Smooth muscle cell (in vitro differentiated cells): Measurements from ENCODE around the gene KRTAP5-2. TPM values are rescaled to one million over a fixed set of nuclear protein-coding genes. Genes with fewer than 3 reads are reported as not detected.
"Not testable (repeated sequence)": the region's sequence is repeated elsewhere in the genome, so short reads cannot be mapped to it uniquely, and the experiment has no call there.

Source experiments
- DNase-seq: peaks from one replicate; lab custom pipeline; 2025; ENCODE audit not compliant: unreplicated experiment; lab: John Stamatoyannopoulos, UW
- H2AFZ ChIP-seq: fragments of 200-600 bp; sonication (generic); 2 replicates; pipeline ENCODE4 v1.6.0; 2016; ENCODE audit warnings: antibody characterized with exemption, low read depth, mild to moderate bottlenecking
- H3F3A ChIP-seq: fragments of 200-600 bp; sonication (generic); 2 replicates; pipeline ENCODE4 v1.6.0; 2017; ENCODE audit warnings: antibody characterized with exemption, low read depth
- H3K27ac ChIP-seq: fragments of 200-600 bp; sonication (generic); 2 replicates; pipeline ENCODE4 v1.5.1; 2016; ENCODE audit warnings: low read depth, mild to moderate bottlenecking
- H3K27me3 ChIP-seq: fragments of 200-600 bp; sonication (generic); 2 replicates; pipeline ENCODE4 v1.6.1; 2016; ENCODE audit warnings: low read depth, mild to moderate bottlenecking
- H3K36me3 ChIP-seq: fragments of 200-600 bp; sonication (generic); 2 replicates; pipeline ENCODE4 v1.5.1; 2016; ENCODE audit warnings: low read depth
- H3K4me1 ChIP-seq: fragments of 200-600 bp; sonication (generic); 2 replicates; pipeline ENCODE4 v1.5.1; 2016; ENCODE audit warnings: low read depth
- H3K4me2 ChIP-seq: fragments of 200-600 bp; sonication (generic); 2 replicates; pipeline ENCODE4 v1.6.0; 2016; ENCODE audit warnings: mild to moderate bottlenecking
- H3K4me3 ChIP-seq: fragments of 200-600 bp; sonication (generic); 2 replicates; pipeline ENCODE4 v1.5.1; 2016; ENCODE audit warnings: mild to moderate bottlenecking
- H3K79me2 ChIP-seq: fragments of 200-600 bp; sonication (generic); 2 replicates; pipeline ENCODE4 v1.6.0; 2016; ENCODE audit warnings: low read depth, mild to moderate bottlenecking
- H3K9ac ChIP-seq: fragments of 200-600 bp; sonication (generic); 2 replicates; pipeline ENCODE4 v1.6.0; 2016; ENCODE audit warnings: low read depth
- H3K9me3 ChIP-seq: fragments of 200-600 bp; sonication (generic); replicated peaks from 2 replicates; pipeline ENCODE4 v1.5.1; 2016; ENCODE audit warnings: low read depth
- H4K20me1 ChIP-seq: fragments of 200-600 bp; sonication (generic); 2 replicates; pipeline ENCODE4 v1.6.0; 2016; ENCODE audit warnings: low read depth
- CTCF ChIP-seq: fragments of 200-600 bp; sonication (generic); IDR thresholded peaks from 2 replicates; pipeline ENCODE4 v1.5.1; 2017; ENCODE audit warnings: borderline replicate concordance, mild to moderate bottlenecking, antibody characterized with exemption; ENCODE audit not compliant: insufficient read depth, poor library complexity, severe bottlenecking
- WGBS: methylation state at CpG from one replicate; pipeline ENCODE4 v1.1.7; 2016; ENCODE audit warnings: low lambda C conversion rate; 5-methylcytosine and 5-hydroxymethylcytosine counted together
- polyA plus RNA-seq: library from polyadenylated mRNA; unstranded; fragments of >200 nt; fragmentation: Nextera tagmentation; extraction: Ambion mirVana; gene quantifications from 2 replicates; pipeline ENCODE4 v1.2.1, GENCODE V29; 2016
- total RNA-seq: library from RNA; depleted of rRNA; stranded (reverse); fragments of >200 nt; gene quantifications from 2 replicates; pipeline ENCODE4 v1.2.3, GENCODE V29; 2014

KRTAP5-2 gene
- total and polyA plus RNA-seq, 2 experiments from 2014 or later = 0.14 TPM; not detected in 1

- Histone ChIP-seq H3K9ac (no peak overlapping the region), H2AFZ (no peak overlapping the region), H3K4me3 (no peak overlapping the region), H3K27ac (no peak overlapping the region), H3K27me3 (no peaks in the 10 kb centered on the region), H3K79me2 (no peaks in the 10 kb centered on the region), H3K4me2 (no peak overlapping the region), H4K20me1 (no peaks in the 10 kb centered on the region), H3F3A (no peaks in the 10 kb centered on the region), H3K4me1 (no peaks in the 10 kb centered on the region), H3K36me3 (no peaks in the 10 kb centered on the region), H3K9me3 (no peaks in the 10 kb centered on the region)
- no peak for TF ChIP-seq CTCF
- WGBS = 92% methylated on average over 10 of the region's 10 CpGs
- no peak for DNase-seq
Measured at GRCh38 chr11:1618231-1618630, 20.1 kb upstream of the KRTAP5-2 start.

GRCh38 chr11:1608363-1608762, 10.3 kb upstream of the KRTAP5-2 start, which contains the start of gene KRTAP5-3:
Gene KRTAP5-3 (minus strand): TSS chr11:1608463. CDS start chr11:1608385, 78 bp downstream.
- no peaks in the 10 kb centered on the region for H4K20me1 ChIP-seq
- no peaks in the 10 kb centered on the region for H3K4me1 ChIP-seq
- H3K27me3 ChIP-seq = peaks cover 3% of the 10 kb centered on the region
- no peak within 1 kb of the TSS for H3K9ac ChIP-seq
- TF ChIP-seq CTCF = no peak
- H3K9me3 ChIP-seq = no peaks in the 10 kb centered on the region
- WGBS = 81% methylated on average over 4 of the region's 4 CpGs
- H3K4me3 ChIP-seq = no peak within 1 kb of the TSS
- H3K79me2 ChIP-seq = no peaks in the 10 kb centered on the region
- no peaks in the 10 kb centered on the region for H3K36me3 ChIP-seq
- no peak within 1 kb of the TSS for H3K4me2 ChIP-seq
- no peaks in the 10 kb centered on the region for H3F3A ChIP-seq
- no peak within 1 kb of the TSS for H2AFZ ChIP-seq
- DNase-seq = no peak
- H3K27ac ChIP-seq = no peak within 1 kb of the TSS

- not testable (repeated sequence) for H3K9ac ChIP-seq, H3K27ac ChIP-seq, H4K20me1 ChIP-seq, H2AFZ ChIP-seq, DNase-seq, H3K9me3 ChIP-seq, H3K4me2 ChIP-seq, H3K27me3 ChIP-seq, H3K79me2 ChIP-seq, H3K4me3 ChIP-seq, H3K4me1 ChIP-seq, H3K36me3 ChIP-seq, H3F3A ChIP-seq
- WGBS = 73% methylated on average over 5 of the region's 5 CpGs
Measured at GRCh38 chr11:1607901-1608300, 9.8 kb upstream of the KRTAP5-2 start.

GRCh38 chr11:1607156-1607845, 9.2 kb upstream of the KRTAP5-2 start:
- not testable (repeated sequence) for H3K4me3 ChIP-seq, H3K4me2 ChIP-seq, H3K79me2 ChIP-seq, H3K27ac ChIP-seq, H2AFZ ChIP-seq, H3K9ac ChIP-seq, H3F3A ChIP-seq, H3K9me3 ChIP-seq, DNase-seq, H3K4me1 ChIP-seq, H4K20me1 ChIP-seq, H3K36me3 ChIP-seq, H3K27me3 ChIP-seq
- WGBS = 62% methylated on average over 18 of the region's 18 CpGs

- 91% methylated on average over 13 of the region's 13 CpGs for WGBS
- not testable (repeated sequence) for H3K4me2 ChIP-seq, H4K20me1 ChIP-seq, H3K36me3 ChIP-seq, H3K9ac ChIP-seq, H3K9me3 ChIP-seq, H3K4me1 ChIP-seq, H3F3A ChIP-seq, H3K27me3 ChIP-seq, H3K79me2 ChIP-seq, DNase-seq, H2AFZ ChIP-seq, H3K27ac ChIP-seq, H3K4me3 ChIP-seq
Measured at GRCh38 chr11:1605923-1606322, 7.8 kb upstream of the KRTAP5-2 start.
